CD1c-positive myeloid dendritic cell (primary cell): ENCODE results near the gene NPBWR2.

Experiments
- DNase-seq: peaks from one replicate; pipeline ENCODE4 v3.0.0-alpha.2; 2016; ENCODE audit errors: extremely low spot score

The NPBWR2 gene

DNA sequence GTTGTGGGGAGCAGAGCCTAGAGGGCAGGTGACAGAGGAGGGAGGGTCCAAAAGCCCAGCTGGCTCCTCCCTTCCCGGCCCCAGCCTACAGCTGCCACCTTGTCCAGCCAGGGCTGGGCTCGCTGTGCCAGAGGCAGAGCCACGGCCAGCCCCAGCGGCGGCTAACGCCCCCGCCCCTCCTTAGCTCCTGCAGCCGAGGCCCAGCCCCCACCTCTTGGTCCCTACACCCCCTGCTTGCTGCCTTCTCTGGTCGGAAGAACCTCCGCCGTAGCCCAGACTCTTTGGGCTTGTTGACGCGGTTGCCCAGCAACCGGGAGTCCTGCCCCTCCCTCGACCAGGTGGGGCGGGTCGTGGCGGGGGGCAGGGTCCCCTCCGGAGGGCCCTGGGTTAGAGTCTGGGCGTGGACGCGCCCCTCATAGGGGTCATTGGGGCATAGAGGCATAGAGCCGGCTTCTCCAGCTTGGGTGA lies 22.6 kb downstream of the NPBWR2 start:
- no peak for DNase-seq

DNA sequence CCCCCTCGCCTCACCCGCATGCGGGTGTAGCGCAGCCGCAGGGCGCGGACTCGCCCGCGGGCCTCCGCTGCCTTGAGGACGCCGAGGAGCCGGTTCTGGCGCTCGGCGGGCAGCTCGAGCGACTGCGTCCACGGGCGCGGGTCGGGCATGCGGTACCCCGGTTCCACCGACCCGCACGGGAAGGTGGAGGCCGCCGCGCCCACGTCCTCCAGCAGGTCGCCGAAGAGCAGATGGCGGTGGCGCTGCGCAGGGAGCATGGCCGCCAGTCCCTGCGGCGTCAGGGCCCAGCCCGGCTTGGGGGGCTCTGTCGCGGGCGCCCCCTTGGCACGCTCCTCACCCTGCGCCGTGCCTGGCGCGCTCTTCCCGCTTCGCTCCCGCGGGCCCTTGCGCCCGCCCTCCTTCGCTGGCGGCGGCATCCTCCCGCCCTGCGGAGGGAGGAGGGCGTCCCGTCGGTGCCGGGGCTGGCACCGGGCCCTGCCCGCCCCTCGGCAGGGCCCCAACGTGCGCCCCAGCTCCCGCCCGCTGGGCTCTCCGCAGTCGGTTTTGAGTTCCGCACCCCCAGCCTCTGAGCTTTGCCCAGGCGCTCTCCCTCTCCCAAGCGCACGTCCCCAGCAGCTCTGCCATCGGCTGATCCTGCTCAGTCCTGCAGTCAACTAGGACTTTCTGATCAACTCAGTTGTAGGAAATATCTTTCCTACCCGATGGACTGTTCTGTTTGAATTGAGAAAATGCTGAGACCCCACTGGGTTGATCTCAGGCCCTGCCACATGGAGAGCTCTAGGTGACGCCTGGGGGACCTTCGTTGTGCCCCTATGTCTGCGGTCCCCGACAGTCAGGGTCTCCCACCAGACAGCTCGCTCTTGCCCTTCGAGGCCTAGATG lies 23.3 kb downstream of the NPBWR2 start, which contains the start of gene LKAAEAR1:
LKAAEAR1 (minus strand) TSS at position 595 of the 881 bp plus-strand sequence; CDS start at position 416, 179 bp downstream.
- DNase-seq = no peak

DNA sequence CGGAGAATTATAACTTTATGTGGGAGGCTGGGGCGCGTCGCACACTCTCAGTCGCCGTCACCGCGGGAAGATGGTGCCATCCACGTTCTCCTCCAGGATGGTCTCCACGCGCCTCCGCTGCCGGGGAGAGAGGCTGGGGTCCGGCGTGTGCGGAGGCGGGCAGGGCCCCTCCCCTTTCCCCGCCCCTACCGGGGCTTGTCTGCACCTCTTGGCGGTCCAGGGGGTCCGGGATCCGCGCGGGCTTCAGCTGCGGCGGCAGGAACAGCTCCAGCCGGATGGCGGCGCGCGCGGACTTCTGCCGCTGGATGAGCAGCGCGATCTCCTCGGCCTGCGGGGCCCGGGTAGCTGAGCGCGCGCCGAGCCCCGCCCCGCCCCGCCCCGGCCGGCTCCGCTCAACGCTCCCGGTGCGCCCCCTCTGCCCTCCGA lies 24.0 kb downstream of the NPBWR2 start:
- peak; percentile 77 for DNase-seq

DNA sequence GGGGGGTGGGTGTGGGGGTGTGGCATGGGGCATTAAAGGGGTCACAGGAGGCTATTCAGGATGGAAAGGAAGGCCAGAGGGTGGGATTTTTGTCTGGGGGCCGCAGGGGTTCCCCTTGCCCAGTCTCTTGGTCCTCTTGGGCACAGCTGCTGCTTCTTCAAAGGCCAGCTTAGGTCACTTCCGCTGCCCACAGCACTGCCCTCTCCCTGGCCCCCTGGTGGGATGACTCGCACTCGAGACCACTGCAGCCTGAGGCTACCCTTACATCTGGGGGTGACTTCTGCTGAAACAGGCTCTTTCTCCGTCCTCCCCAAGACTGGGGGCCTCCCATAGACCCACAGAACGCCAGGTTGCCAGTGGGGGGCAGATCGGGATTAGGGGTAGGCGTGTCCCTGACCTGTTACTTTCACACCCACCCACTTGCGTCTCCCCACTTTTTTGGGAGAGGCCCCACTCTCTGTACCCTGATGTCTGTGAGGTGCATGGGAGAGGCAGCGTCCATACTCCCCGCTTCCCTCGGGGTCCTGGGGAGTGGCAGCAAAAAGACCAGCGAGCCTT lies 24.5 kb downstream of the NPBWR2 start:
- peak; percentile 45 for DNase-seq

DNA sequence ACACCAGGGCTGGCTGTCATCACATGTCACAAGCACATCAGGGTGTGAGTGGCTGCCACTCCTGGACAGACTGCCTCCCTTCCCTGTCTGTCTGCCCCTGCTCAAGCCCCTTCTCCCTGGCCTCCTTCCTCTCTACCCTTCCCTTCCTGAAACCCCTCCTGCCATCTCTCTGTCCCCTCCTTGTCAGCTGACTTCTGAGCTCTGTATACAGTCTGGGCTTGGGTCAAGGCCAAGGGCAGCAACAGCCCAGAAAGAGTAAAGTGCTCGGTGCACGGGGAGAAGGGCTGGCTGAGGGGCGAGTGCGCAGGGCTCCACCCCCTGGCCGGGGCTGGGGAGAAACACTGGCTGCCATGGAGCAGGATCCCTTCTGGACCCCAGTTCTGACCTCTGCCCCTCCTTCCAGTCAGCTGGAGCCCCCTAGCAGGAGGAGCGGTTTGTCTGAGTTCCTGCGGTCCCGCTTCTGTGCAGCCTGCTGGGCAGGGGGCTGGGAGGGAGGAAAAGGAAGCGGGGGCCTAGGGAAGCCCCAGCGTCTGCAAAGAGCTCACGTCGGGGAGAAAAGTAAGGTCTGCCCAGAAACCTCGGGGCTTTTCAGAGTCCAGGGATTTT lies 25.1 kb downstream of the NPBWR2 start:
- DNase-seq = no peak

DNA sequence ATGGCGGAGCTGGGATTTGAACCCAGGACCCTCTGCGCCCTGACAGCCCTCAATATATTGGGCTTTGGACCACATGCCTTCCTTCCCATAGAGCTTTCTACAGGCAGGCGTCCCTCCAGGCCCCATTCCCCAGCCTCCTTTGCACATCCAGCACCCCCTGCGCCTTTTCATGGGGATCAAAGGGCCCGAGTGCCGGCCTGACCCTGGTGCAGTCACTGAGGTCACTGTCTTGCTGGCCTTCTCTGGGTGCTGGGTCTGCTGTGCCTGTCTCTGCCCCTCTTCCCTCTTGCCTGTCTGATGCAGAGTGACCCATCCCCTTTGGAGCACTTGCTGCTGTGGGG lies 25.8 kb downstream of the NPBWR2 start:
- DNase-seq = no peak

DNA sequence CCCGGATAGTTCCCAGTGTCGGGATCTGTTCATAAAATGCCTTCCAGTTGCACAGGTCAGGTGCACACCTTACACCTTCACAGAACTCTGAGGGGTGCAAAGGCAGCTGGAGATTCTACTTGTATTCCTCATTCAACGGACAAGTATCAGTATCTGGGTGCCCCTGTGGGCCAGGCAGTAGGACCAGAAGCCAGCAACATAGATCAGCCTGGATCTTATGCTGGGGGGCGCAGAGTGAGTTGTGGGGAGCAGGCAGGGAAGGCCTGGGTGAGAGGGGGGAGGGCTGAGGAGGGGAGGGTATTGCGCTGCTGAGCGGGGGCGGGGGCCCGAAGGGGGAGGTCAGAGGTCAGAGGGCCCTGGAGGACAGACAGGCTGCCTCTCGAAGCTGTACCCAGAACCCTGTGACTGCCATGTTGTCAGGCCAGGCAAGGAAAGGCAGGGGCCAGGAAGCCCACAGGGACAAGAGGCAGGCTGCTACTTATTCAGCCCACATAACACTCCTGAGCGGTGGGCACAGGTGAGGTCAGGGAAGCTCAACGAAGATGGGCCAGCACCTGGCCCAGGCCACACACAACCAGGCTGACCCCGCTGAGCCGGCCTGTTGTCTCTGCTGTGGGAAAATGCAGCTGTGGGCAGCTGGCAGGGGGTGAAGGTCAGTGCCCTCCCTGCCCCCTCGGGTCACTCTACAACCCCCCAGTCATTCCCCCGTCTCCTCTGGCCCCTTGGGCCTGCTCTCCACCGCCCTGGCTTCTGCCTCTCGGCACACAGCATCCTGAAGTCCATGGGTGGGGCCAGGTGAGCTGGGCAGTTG lies 26.3 kb downstream of the NPBWR2 start:
- DNase-seq = no peak

DNA sequence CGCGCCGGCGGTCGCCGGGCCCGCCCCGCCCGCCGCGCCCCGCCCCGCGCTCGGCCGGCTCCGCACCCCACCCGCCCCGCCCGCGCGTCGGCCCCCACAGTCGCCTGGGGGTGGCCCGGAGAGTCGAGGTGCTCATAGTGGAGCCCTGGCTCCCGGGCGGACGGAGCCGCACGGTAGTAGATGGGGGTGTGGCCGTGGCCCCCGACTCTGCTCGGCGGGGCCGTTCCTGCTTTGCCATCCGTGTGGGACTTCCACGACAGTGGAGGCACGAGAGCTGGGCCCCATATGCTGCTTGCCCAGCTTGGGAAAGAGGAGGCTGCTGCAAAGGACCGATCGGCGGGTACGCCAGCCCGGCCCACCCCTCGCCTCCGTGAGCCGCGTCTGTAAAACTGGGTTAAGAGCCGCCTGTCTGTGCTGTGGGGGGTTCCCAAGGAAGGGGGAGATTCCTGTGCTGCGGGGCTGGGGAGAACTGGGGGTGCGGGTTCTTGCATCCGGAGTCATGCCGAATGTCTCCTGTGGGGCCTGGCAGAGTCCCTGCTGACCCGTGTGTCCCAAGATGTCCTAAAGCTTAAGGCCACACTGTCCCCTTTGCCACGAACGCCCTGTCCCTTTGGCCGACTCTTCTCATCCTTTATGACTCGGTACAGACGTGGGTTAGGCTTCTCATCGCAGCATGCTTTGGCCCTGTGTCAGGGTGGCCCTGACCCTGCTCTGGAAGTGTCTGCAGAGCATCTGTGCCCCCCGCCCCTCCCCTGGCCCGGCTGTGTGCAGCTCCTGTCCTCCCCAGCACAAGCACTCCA lies 27.2 kb downstream of the NPBWR2 start, which contains the start of gene OPRL1:
OPRL1 (plus strand) TSS at position 70 of the 800 bp plus-strand sequence. CDS start 12,639 bp downstream, outside the sequence.
- no peak for DNase-seq

DNA sequence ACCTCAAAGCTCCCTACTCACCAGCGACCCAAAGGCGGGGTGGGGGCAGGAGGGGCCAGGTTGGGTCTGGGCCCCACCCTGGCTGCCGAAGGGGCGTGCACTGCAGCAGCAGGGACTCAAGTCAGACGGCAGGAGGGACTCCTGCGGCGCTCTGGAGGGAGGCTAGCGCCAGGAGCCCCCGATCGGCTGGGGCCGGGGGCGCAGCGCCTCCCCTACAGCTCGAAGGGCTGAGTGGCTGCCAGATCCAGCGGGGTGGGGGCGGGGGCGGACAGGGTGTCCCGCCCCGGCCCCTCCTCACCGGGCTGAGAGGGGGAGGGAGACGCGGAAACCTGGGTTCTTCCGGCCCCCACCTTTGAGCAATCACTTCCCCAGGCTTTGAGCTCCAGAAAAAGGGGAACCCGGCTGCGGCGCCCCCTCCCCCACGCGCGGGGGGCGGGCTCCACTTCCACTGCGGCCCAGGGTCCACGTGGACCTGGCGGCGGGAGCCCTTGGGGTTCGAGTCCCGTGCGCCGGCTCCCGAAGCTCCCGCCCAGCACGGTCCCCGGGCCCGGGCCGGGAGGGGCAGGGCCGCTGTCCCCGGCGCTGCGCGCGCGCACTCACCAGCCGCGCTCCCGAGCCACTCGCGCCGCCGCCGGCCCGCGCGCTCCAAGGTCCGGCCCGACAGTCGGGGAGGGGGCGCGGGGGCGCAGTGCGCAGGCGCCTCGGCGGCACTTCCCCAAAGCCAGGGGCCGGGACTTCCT lies 27.9 kb downstream of the NPBWR2 start, which contains the start of gene RGS19:
RGS19 (minus strand) TSS at position 246 of the 740 bp plus-strand sequence. CDS start 2,632 bp downstream, outside the sequence.
- DNase-seq = peak; percentile 94

DNA sequence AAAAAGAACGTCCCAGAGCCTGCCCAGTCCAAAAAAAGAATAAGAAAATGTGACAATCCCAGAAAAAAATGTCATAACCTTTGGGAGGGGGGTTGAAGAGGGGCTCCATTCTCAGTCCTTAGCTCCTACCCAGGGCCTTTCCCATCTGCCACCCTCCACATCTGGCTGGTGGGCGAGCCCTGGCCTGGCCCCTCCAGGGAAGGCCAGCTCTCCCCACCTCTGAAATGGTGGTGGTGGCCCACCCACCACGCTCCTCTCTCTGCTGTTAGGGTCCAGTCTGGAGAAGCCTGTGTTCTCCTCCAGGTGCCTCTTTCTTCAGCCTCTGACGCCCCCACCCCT lies 28.5 kb downstream of the NPBWR2 start:
- no peak for DNase-seq

DNA sequence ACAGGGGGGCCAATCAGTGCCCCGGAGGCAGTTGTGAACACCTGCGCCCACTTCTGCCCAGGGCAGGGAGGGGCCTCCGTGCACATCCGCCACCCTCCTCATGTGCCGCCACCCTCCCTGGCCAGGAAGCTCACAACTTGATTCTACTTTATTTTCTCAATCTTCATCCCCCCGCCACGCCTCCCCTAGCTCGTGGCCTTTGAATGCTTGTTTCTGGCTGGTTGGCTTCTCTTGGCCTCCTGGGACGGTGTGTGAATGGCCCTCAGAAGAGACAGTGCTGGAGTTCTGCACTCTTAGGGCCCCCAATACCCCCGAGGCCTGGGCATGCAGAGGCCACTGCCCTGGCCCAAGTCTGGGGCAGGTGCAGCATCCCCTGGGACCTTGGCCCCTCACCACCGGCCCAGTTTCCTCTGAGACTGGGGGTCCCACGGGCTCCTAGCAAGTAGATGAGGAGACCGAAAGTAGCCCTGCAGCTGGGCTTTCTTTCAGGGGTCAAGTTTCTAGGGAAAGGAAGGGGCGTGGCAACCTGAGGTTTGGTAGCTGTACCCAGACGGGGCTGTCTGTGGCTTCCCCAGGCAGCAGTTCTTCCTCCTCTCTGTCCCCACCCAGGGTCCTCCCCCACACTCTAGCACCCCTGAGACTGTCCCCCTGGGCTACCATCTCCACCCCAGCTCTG lies 29.4 kb downstream of the NPBWR2 start:
- DNase-seq = peak; percentile 28

DNA sequence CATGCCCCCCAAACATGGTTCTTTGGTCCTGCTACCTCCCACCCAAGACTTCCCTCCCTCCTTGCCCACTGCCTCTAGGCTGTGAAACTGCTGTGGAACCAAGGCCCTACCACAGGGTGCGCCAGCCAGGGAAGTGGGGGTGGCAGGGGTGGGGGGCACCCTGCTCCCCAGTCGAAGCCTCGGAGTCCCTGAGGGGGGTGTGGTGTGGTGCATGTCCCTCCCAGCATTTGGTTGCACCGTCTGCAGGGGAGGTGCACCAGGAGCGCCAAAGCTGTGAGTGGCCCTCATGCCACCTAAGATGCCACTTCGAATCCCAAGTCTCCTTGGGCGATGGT lies 29.9 kb downstream of the NPBWR2 start:
- DNase-seq = no peak

DNA sequence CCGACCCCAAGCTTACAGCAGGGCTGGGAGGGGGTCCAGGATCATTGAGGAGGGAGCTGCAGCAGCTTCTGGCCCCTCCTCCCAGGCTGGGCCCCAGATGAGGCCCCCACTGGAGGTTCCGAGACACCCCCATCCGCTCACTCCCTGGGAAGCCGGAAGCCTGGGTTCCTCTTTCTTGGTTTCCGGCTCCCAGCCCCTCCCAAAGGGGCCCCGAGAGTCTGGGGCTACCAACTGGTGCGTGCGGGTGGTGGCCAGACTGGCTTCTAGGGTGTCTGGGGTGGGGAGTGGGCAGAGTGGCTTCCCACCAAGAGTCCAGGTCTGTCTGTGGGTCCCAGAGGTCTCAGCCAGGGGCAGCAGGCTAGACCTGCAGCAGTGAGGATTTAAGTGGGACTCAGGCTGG lies 30.3 kb downstream of the NPBWR2 start:
- peak; percentile 63 for DNase-seq

DNA sequence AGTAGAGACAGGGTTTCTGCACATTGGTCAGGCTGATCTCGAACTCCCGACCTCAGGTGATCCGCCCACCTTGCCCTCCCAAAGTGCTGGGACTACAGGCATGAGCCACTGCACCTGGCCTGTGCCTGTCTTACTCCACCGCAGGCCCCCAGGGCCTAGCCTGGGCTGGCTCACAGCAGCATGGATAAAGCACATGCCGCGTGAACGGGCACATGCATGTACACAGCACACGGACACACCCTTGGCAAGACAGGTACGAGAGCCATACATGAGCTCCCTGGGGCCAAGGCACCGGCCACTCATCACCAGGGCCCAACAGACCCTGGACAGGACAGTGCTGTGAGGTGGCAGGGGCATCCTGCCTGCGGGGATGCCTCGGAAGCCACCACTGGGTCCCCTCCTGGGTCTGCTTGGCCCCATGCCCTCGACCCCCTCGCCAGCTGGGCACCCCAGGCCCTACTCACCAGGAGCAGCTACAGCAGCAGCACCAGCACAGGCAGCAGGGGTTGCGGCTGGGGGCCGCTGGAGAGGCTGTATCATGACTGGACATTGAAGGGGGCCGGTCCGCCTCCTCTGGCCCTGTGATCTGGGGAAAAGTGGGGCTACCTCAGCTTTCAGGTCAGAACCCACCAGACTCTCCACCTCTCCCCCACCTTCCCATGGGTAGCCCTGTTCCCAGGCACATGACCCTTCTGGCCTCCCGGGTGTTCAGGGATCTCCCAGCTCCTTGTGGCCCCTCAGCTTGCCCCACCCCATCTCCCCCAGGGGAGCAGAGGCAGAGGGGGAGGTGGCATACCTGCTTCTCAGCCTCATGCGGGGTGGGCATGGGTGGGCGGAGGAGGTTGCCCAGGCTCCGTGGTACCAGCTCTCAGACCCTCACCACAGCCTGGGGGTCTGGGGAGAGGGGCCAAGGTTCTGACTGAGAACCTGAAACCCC lies 31.0 kb downstream of the NPBWR2 start:
- DNase-seq = no peak

DNA sequence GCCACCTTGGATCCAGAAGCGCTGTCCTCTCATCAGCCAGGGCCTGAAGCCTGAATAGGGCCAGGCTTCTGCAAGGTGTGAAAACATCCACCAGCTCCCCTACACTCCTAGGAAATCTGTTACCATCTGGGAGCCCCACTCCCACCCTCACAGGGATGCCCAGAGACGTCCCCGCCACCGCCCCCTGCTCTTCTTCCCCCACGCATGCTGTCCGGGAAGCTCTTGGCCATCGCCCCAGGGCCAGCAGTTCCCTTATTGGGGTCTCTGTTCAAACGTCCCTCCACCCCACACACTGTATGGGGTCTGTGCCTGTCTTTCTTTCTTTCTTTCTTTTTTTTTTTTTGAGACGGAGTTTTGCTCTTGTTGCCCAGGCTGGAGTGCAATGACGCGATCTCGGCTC lies 31.8 kb downstream of the NPBWR2 start:
- no peak for DNase-seq

DNA sequence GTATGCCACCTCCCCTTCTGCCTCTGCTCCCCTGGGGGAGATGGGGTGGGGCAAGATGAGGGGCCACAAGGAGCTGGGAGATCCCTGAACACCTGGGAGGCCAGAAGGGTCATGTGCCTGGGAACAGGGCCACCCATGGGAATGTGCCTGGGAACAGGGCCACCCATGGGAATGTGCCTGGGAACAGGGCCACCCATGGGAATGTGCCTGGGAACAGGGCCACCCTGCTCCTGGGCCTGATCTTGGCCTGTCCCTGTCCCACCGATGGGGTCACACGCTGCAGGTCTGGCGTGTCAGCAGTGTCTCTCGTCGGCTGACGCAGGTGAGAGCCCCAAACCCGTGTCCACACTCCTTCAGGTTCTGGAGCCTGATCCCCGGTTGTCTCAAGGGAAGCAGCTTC lies 32.4 kb downstream of the NPBWR2 start:
- DNase-seq = no peak

DNA sequence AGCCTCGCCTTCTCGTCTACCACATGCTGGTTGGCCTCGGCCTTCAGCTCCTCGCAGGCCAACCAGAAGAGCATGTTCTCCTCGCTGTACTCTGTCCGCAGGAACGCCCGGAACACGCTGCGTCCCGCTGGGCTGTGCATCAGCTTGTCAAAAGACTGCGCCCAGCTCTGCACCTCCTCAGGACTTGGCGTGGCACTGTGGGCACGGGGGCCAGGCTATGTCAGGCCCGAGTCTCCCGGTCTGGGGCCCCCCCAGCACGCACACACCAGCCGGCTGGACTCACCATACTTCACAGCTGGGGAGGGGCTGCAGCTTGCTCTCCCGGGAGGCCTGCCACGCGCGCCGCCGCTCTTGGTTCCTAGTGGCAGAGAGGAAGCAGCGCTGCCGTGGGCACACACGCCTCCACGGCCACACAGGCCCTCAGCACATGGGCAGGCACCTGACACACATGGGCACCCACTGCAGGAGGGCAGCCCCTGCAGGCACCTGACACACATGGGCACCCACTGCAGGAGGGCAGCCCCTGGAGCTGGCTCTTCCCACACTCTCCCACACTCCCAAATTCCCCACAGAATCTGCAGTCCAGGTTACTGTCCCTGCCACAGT lies 33.1 kb downstream of the NPBWR2 start:
- no peak for DNase-seq

DNA sequence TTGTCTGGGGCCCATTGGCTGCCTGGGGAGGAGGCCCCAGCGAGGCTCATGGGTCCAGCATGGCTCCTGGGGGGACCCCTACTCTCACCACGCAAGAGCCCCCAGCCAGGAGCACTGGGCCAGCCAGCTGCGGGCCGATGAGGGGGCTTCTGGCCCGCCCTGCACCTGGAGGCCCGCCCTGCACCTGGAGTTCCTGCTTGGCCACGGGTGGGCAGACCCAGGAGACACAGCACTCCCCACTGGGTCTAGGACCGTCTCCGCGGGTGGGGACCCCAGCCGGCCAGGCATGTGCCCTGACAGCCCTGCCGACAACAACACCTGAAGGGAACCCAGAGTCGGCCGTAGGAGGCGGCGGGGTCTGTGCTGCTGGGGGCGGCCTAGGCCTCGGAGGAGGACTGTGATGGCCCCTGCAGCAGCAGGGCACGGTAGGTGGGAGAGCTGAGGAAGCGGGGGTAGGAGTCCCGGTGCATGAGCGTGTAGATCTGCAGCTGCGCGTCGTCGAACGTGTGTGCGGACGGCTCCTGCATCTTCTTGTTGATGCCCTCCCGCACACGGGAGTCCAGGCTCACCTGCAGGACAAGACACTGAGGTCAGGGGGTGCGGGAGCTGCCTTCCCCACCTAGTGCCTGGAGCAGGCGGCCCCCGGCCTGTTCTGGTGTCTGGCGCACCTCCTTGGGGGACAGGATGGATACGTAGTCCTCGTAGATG lies 33.7 kb downstream of the NPBWR2 start:
- no peak for DNase-seq
